HG03097 (cell line): ENCODE measurements around the gene HRH2.
A peak's percentile ranks its signal among the peaks of the same experiment; 100 is the strongest.
"Not testable (repeated sequence)": the region's sequence is repeated elsewhere in the genome, so short reads cannot be mapped to it uniquely, and the experiment has no call there.

Experiments used
- ATAC-seq: cut with Tn5 transposase; IDR thresholded peaks from one replicate; pipeline ENCODE4 v1.9.1; 2021; ENCODE audit not compliant: unreplicated experiment, low FRiP score

HRH2 gene

GRCh38 chr5:175642998-175643397 lies 14.9 kb upstream of the HRH2 start:
- ATAC-seq = no peak

- ATAC-seq = no peak
Observed at GRCh38 chr5:175646251-175646650, 11.6 kb upstream of the HRH2 start.

- ATAC-seq = no peak
Observed at GRCh38 chr5:175649967-175650366, 7.9 kb upstream of the HRH2 start.

- not testable (repeated sequence) for ATAC-seq
Observed at GRCh38 chr5:175650430-175651205, 7.3 kb upstream of the HRH2 start.

- ATAC-seq = peak; percentile 67
Observed at GRCh38 chr5:175652741-175653663, 4.9 kb upstream of the HRH2 start.

- no peak for ATAC-seq
Observed at GRCh38 chr5:175653763-175654162, 4.1 kb upstream of the HRH2 start.

GRCh38 chr5:175654339-175654738 lies 3.5 kb upstream of the HRH2 start:
- no peak for ATAC-seq

GRCh38 chr5:175654807-175655206 lies 3.1 kb upstream of the HRH2 start:
- ATAC-seq = no peak

- ATAC-seq = no peak
Observed at GRCh38 chr5:175655411-175655810, 2.5 kb upstream of the HRH2 start.

- ATAC-seq = no peak
Observed at GRCh38 chr5:175656966-175657365, 905 bp upstream of the HRH2 start.

GRCh38 chr5:175658299-175659145 lies 651 bp downstream of the HRH2 start:
- no peak for ATAC-seq

- no peak for ATAC-seq
Observed at GRCh38 chr5:175659546-175660253, 1.8 kb downstream of the HRH2 start.

GRCh38 chr5:175663186-175664184 lies 5.6 kb downstream of the HRH2 start:
- ATAC-seq = no peak

GRCh38 chr5:175664723-175665122 lies 6.9 kb downstream of the HRH2 start:
- ATAC-seq = no peak

- no peak for ATAC-seq
Observed at GRCh38 chr5:175666216-175666615, 8.3 kb downstream of the HRH2 start.

- ATAC-seq = no peak
Observed at GRCh38 chr5:175668006-175668405, 10.1 kb downstream of the HRH2 start.

- ATAC-seq = no peak
Observed at GRCh38 chr5:175670372-175670771, 12.5 kb downstream of the HRH2 start.

GRCh38 chr5:175671013-175671412 lies 13.1 kb downstream of the HRH2 start:
- ATAC-seq = no peak
